LNCAP (cell line): Measurements from ENCODE around the gene CTSZ.

Experiments used
- TF ChIP-seq, protein P1 (sequence below): fragments of 450-650 bp; IDR thresholded peaks from 2 replicates; pipeline ENCODE4 v1.5.1; 2017; ENCODE audit warnings: mild to moderate bottlenecking

Gene CTSZ

DNA sequence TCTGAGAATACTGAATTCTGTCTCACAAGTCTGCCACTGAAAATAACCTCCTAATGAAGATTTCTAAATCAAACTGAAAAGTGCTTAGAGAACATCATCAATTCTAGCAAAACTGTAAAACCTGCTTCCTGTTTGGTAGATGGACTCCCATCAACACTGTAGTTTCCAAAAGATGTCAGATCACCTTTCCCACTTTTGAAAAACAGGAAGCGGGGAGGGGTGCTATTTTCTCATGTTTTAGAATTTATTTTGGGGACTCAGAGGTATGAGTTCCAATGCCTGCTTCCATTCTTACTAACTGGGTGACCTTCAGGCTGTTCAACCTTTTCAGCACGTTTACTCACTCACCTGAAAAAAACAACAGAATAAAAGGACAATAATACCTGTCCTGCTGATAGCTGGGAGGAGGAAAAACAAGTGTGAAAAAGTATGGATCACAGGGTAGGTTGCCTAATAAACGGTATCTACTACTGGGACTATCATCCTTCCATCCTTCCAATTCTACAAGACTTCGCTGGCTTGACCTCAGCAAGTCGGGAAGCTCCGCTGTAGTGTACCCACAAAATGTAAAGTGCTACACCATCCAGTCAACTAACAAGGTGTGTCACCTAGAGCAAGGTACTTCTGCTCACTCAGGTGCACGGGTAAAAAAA is 24.0 kb upstream of the CTSZ start:
- TF ChIP-seq, protein P1, sequence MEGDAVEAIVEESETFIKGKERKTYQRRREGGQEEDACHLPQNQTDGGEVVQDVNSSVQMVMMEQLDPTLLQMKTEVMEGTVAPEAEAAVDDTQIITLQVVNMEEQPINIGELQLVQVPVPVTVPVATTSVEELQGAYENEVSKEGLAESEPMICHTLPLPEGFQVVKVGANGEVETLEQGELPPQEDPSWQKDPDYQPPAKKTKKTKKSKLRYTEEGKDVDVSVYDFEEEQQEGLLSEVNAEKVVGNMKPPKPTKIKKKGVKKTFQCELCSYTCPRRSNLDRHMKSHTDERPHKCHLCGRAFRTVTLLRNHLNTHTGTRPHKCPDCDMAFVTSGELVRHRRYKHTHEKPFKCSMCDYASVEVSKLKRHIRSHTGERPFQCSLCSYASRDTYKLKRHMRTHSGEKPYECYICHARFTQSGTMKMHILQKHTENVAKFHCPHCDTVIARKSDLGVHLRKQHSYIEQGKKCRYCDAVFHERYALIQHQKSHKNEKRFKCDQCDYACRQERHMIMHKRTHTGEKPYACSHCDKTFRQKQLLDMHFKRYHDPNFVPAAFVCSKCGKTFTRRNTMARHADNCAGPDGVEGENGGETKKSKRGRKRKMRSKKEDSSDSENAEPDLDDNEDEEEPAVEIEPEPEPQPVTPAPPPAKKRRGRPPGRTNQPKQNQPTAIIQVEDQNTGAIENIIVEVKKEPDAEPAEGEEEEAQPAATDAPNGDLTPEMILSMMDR = no peak

DNA sequence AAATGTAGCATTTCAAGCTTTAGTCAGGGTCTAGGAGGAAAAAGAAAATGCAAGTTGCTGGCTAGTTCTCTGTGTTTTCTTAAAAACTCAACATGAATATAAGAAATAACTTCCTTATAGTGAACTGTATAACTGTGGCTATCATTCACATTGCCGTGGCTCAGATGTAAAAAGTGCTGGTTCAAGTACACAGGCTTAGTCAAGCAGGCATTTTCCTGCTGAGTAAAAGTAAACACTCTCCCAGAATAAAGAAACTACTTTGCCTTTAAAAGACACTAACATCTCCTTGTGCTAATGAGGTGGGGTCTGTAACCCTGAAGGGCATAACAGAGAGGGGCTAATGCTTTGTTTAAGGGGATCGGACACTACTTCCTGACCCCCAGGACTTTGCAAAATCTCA is 21.8 kb upstream of the CTSZ start:
- TF ChIP-seq, protein P1 = no peak

DNA sequence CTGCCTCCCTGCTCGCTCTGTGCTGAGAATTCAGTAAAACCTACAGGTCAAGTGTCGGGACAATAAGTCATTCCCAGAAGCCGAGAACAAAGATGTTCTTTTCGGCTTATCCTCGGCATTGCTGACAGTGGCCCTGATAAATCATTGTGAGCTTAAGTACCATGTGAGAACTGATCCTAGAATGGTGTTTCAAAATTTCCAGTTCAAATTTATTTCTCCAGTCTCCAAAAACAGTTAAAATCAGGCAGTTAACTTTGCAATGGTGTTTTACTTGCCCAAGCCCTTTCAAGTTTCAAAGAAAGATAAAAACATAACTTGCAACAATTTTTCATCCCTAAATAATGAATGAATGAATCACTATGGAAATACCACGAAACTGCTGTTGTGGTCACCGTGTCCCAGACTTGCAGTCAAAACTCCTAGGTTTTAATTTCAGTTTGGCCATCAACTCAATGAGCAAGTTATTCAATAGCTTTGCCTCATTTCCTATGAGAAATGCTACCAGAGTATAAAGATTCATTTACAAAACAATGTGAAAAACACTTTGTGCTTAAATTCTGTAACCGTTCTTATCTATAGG is 20.8 kb upstream of the CTSZ start:
- TF ChIP-seq, protein P1 = no peak

DNA sequence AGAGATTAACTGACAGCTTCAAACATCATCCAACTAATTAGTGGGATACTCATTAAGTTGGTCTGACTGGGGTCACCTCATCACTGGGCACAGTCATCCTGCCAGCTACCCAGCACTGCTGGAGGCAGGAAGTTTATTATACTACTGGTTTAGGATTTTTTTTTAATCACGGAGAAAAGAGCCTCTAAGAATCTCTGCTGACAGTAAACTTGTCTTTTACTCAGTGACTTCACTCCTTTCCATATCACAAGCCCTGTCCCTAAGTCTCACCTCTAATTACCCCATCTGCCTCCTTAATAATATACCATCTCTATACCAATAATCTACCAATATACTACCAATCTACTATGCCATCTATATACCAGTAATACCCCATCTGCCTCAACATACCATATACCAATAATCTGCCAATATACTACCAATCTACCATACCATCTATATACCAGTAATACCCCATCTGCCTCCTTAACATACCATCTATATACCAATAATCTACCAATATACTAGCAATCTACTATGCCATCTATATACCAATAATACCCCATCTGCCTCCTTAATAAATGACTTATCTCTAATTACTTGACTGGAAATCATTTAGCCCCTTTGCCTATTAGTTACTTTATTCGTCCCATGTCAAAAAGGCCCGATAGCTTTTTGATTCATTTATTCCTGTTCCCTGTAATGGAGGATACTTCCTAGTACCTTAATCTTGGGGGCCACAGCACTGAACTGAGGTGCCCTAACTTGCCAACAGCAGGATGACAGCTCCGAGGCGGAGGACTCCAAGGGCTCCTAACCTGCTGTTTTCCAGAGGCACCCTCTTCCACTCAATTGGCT is 20.1 kb upstream of the CTSZ start:
- TF ChIP-seq, protein P1 = no peak

DNA sequence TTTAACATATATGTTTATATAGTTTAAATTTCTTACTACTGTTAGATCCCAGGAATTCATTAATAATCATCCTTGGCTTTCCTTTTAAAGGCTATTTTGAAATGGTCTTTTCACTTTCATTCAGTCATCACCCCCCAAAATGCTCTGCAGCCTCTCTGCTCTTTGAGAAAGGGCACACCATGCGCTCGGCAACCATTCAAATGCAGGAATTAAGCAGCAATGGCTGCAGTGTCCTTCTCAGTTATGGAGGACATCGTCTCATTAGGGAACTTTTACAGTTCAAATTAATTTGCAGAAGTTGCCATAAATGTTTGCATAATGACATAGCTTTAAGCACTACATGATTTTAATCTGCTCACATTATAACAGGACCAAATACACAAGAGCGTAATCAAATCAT is 18.5 kb upstream of the CTSZ start:
- TF ChIP-seq, protein P1 = no peak

DNA sequence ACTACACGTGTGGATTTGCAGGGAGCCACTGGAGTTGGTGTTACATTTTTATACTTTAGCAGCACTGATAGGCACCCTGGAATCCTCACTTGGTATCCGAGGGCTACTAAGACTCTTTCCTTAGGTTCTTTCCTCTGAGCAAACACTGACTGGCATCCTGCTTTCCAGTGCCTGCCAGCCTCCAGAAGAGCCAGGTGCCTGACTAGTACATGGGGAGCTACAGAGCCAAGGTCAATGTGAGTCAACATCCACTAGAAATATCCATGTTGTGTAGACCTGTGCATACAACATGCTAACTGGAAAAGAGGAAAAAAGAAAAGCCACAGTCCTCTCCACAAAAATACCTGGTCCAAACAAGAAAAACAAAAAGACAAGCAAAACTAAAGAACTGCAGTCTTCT is 18.0 kb upstream of the CTSZ start:
- TF ChIP-seq, protein P1 = no peak

DNA sequence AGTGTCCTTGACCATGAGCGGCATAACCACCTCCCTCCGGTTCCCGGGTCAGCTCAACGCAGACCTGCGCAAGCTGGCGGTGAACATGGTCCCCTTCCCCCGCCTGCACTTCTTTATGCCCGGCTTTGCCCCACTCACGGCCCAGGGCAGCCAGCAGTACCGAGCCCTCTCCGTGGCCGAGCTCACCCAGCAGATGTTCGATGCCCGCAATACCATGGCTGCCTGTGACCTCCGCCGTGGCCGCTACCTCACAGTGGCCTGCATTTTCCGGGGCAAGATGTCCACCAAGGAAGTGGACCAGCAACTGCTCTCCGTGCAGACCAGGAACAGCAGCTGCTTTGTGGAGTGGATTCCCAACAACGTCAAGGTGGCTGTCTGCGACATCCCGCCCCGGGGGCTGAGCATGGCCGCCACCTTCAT is 17.1 kb upstream of the CTSZ start:
- TF ChIP-seq, protein P1 = no peak
